Forelimb muscle (tissue), 1 donor: ENCODE data around the gene MCEE. TPM values are rescaled to one million over a fixed set of nuclear protein-coding genes. Genes with fewer than 3 reads are reported as not detected.
"Not testable (repeated sequence)": the region's sequence is repeated elsewhere in the genome, so short reads cannot be mapped to it uniquely, and the experiment has no call there.

Experiments
- DNase-seq: peaks from one replicate; pipeline ENCODE4 v3.0.0-alpha.2; 2013; ENCODE audit warnings: low read depth
- polyA plus RNA-seq: library from polyadenylated mRNA; unstranded; fragments of 120-200 nt; gene quantifications from one replicate; pipeline ENCODE4 v1.2.1, GENCODE V29; 2013; ENCODE audit not compliant: insufficient read length

Gene MCEE
- polyA plus RNA-seq, 1 donor = 24.4 TPM

- no peak for DNase-seq
Observed at GRCh38 chr2:71129114-71129901, 721 bp downstream of the MCEE start.

- no peak for DNase-seq
Observed at GRCh38 chr2:71126957-71127356, 3.1 kb downstream of the MCEE start.

GRCh38 chr2:71125506-71126294, 4.3 kb downstream of the MCEE start:
- DNase-seq = no peak

GRCh38 chr2:71122387-71123298, 7.4 kb downstream of the MCEE start:
- no peak for DNase-seq

GRCh38 chr2:71121479-71121878, 8.6 kb downstream of the MCEE start:
- no peak for DNase-seq

GRCh38 chr2:71120195-71120594, 9.8 kb downstream of the MCEE start:
- DNase-seq = no peak

GRCh38 chr2:71117063-71117462, 13.0 kb downstream of the MCEE start:
- no peak for DNase-seq

GRCh38 chr2:71113843-71114242, 16.2 kb downstream of the MCEE start:
- DNase-seq = no peak

- DNase-seq = no peak
Observed at GRCh38 chr2:71108091-71108490, 21.9 kb downstream of the MCEE start.

- not testable (repeated sequence) for DNase-seq
Observed at GRCh38 chr2:71106463-71106862, 23.6 kb downstream of the MCEE start.

GRCh38 chr2:71103809-71104208, 26.2 kb downstream of the MCEE start:
- no peak for DNase-seq

- no peak for DNase-seq
Observed at GRCh38 chr2:71102981-71103681, 26.9 kb downstream of the MCEE start.

GRCh38 chr2:71101656-71102055, 28.4 kb downstream of the MCEE start:
- DNase-seq = no peak

- DNase-seq = no peak
Observed at GRCh38 chr2:71100195-71100964, 29.6 kb downstream of the MCEE start.

GRCh38 chr2:71092491-71093260, 37.4 kb downstream of the MCEE start:
- not testable (repeated sequence) for DNase-seq

GRCh38 chr2:71091808-71092207, 38.2 kb downstream of the MCEE start:
- not testable (repeated sequence) for DNase-seq

- DNase-seq = not testable (repeated sequence)
Observed at GRCh38 chr2:71089475-71089874, 40.6 kb downstream of the MCEE start.

- not testable (repeated sequence) for DNase-seq
Observed at GRCh38 chr2:71085325-71086003, 44.6 kb downstream of the MCEE start.

GRCh38 chr2:71083752-71084312, 46.2 kb downstream of the MCEE start:
- DNase-seq = not testable (repeated sequence)
